ENCODE results near the gene SEPTIN5. TPM values are rescaled to one million over a fixed set of nuclear protein-coding genes. Genes with fewer than 3 reads are reported as not detected.

SEPTIN5 gene
- total and polyA plus RNA-seq, 9 of the 15 experiments (the other 6 are each of a cell fraction or from before 2014, with no cell fraction given) = 0.03 to 195 (median 119) TPM

GRCh38 chr22:19730655-19731360 lies 16.5 kb downstream of the SEPTIN5 start (continued):
- TF ChIP-seq MTA3 (IDR thresholded peaks at IDR 0.05; ENCODE audit: borderline replicate concordance) (no peak), THRB (CRISPR knock-in tag; conservative IDR thresholded peaks at IDR 0.05) (peak; percentile 85; the same call in 1 of the 2 replicates), ZNF589 (CRISPR knock-in tag; IDR thresholded peaks at IDR 0.05; ENCODE audit: low read depth) (no peak), FOXO4 (CRISPR knock-in tag; IDR thresholded peaks at IDR 0.05) (peak; percentile 81; the same call in 1 of the 2 replicates), THAP7 (CRISPR knock-in tag; IDR thresholded peaks at IDR 0.05) (no peak), TSC22D4 (tag; IDR thresholded peaks at IDR 0.05) (no peak), FOXJ2 (tag; IDR thresholded peaks at IDR 0.05) (no peak), RBM17 (IDR thresholded peaks at IDR 0.05; ENCODE audit: borderline replicate concordance, low read depth, low read length) (no peak), NFIC (IDR thresholded peaks at IDR 0.05) (no peak), PPARD (CRISPR knock-in tag; IDR thresholded peaks at IDR 0.05) (no peak), DACH1 (IDR thresholded peaks at IDR 0.05; ENCODE audit: partially characterized antibody) (peak; percentile 73), SP1 (CRISPR knock-in tag; IDR thresholded peaks at IDR 0.05) (no peak), CHD1 (IDR thresholded peaks at IDR 0.05; ENCODE audit: low read length) (peak; percentile 44), ZNF184 (CRISPR knock-in tag; IDR thresholded peaks at IDR 0.05) (no peak), POLR2B (IDR thresholded peaks at IDR 0.05; ENCODE audit: low read depth, partially characterized antibody) (no peak), MCM5 (IDR thresholded peaks at IDR 0.05; ENCODE audit: low read depth) (no peak), POLR3A (IDR thresholded peaks at IDR 0.05; ENCODE audit: borderline replicate concordance, extremely low read depth, insufficient read depth, insufficient read length) (no peak)
- TF ChIP-seq, protein P1, sequence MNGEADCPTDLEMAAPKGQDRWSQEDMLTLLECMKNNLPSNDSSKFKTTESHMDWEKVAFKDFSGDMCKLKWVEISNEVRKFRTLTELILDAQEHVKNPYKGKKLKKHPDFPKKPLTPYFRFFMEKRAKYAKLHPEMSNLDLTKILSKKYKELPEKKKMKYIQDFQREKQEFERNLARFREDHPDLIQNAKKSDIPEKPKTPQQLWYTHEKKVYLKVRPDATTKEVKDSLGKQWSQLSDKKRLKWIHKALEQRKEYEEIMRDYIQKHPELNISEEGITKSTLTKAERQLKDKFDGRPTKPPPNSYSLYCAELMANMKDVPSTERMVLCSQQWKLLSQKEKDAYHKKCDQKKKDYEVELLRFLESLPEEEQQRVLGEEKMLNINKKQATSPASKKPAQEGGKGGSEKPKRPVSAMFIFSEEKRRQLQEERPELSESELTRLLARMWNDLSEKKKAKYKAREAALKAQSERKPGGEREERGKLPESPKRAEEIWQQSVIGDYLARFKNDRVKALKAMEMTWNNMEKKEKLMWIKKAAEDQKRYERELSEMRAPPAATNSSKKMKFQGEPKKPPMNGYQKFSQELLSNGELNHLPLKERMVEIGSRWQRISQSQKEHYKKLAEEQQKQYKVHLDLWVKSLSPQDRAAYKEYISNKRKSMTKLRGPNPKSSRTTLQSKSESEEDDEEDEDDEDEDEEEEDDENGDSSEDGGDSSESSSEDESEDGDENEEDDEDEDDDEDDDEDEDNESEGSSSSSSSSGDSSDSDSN (IDR thresholded peaks at IDR 0.05; ENCODE audit: borderline replicate concordance in 1 of 2, low read depth in 2 of 2, low read length in 2 of 2) = peak; percentile 94 to 99; a peak in 3 of 4 replicates
- TF ChIP-seq, protein P2, sequence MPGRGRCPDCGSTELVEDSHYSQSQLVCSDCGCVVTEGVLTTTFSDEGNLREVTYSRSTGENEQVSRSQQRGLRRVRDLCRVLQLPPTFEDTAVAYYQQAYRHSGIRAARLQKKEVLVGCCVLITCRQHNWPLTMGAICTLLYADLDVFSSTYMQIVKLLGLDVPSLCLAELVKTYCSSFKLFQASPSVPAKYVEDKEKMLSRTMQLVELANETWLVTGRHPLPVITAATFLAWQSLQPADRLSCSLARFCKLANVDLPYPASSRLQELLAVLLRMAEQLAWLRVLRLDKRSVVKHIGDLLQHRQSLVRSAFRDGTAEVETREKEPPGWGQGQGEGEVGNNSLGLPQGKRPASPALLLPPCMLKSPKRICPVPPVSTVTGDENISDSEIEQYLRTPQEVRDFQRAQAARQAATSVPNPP (IDR thresholded peaks at IDR 0.05; ENCODE audit: borderline replicate concordance, insufficient read depth, insufficient read length) = no peak
- TF ChIP-seq, protein P3, sequence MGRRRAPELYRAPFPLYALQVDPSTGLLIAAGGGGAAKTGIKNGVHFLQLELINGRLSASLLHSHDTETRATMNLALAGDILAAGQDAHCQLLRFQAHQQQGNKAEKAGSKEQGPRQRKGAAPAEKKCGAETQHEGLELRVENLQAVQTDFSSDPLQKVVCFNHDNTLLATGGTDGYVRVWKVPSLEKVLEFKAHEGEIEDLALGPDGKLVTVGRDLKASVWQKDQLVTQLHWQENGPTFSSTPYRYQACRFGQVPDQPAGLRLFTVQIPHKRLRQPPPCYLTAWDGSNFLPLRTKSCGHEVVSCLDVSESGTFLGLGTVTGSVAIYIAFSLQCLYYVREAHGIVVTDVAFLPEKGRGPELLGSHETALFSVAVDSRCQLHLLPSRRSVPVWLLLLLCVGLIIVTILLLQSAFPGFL (CRISPR knock-in tag; IDR thresholded peaks at IDR 0.05) = no peak
